Inflammatory macrophage treated with lipopolysaccharide for 1 hour (primary cell): ENCODE data around the gene AGBL4.

ENCODE experiments used
- DNase-seq, 2 donors: peaks; one replicate each; pipeline ENCODE4 v3.0.0-alpha.2; 2020 to 2022

The AGBL4 gene

GRCh38 chr1:48675251-48675650 is 1348.5 kb downstream of the AGBL4 start:
- DNase-seq = no peak

DNA sequence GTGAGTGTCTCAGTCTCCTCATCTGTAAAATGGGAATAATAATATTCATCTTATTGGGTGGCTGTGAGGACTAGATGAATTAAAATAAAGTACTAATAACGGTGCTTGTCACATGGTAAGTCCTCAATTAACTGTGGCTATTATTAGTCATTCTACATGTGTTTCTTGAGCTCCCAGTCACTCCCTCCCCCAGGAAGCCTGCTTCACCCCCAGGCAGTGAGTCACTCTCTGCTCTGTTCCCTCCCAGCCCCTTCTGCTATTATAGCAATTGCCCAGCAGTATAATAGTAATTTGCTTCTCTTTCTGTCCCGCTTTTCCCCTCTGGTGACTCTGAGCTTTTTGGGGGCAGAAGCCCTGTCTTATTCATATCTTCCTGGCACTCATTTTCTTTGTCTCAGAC is 1349.1 kb downstream of the AGBL4 start:
- DNase-seq = peak; percentile 39 to 61

DNA sequence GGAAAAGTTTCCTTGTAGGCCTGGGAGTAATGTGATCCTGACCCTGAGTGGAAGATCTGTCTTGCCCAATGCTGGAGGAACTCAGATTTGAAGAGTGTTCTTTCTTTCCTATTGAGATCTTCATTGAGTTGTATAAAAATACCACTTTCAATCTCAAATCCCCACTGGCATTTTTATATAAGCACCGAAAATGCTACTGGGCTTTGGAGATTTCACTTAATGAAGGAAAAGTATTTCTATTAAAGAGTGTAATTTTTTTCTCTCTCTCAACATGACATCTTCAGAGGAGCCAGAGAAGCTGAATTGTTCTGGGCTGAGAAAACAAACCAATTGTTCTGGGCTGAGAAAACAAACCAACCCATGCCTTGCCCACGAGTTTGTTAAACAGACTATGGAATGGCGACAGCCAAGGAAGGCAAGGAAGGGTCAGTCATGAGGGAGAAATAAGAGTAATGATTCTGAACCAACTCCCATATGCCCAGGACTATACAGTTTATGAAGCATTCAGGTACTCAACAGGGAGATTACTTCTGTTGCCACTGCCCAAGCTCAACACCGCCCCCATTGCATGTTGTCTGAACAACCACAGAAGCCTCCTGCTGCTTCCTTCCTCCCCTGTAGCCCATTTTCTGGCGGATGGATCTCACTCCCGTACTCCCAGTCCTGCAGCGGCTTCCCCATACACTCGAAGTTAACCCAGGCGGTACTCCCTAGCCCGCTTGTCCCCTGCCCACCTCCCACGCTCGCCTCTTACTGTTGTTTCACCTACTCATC is 1350.2 kb downstream of the AGBL4 start:
- no peak for DNase-seq

DNA sequence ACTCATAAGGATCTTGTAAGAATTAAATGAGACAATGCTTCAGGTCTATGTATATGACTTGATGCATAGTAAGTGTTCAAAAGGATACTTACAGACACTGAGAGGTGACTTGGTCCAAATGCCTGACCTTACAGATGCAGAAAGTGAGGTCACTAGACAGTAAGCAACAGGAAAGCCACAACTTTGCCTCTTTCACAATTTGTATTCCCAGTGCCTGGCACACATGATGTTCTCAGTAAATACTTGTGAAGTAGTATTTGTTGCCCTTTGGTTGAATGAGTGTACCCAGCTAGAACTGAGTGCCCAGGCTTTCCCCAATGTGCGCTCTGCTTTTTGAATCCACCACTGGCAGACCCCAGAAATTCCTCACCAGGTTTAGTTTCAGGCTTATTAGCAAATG is 1352.2 kb downstream of the AGBL4 start:
- DNase-seq = peak in 1 of 2 donors; percentile 63

DNA sequence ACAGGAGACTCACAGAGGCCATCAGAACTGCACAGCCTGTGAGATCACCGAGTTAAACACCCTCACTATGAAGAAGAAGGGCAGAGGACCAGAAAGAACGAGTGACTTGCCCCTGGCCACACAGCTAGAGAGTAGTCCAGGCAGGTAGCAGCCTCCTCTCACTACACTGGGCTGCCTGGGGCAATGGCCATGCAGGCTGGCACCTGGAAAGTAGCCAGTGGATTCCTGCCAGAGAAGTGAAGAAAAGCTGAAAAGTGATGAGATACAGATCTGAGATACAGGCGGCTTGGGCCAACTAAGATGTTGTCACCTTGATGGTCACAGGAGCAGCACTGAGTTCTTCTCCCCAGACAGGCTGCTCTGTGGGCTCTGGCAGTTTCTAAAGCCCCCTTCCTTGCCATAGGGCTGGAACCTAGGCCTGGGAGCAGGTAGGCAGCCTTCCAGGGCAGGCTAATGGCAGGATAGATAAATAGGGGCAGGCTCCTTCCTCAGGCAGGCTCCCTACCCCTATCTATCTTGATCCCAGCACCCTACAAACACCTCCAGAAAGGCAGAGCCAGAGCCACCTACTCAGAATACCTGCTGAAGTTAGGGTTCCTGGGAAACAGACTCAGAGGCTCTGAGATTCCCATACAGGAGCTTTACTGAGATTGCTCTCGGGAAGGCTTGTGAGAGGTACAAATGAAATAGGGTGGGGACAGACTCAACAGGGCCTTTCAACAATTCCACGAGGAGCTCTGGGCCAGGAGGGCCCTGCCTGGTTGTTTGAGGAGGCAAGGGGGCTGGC is 1353.3 kb downstream of the AGBL4 start:
- no peak for DNase-seq

DNA sequence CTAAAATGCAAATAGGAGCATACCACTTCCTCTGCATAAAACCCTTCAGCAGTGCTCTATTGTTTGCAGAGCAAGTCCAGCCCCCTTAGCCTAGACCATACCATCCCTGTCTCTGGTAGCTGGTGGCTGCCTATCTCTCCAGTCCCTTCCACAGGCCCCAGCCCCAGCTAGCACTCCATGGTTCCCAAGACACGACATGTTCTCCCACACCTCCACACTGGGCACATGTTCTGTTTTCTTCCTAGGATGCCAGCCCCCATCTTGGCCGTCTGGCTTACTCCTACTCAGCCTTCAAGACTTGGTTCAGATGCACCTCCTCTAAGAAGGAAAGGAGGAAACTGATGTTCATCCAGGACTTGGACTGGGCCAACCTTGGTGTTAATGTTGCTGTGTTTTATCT is 1355.4 kb downstream of the AGBL4 start:
- no peak for DNase-seq

GRCh38 chr1:48667782-48668181 is 1356.0 kb downstream of the AGBL4 start:
- no peak for DNase-seq

DNA sequence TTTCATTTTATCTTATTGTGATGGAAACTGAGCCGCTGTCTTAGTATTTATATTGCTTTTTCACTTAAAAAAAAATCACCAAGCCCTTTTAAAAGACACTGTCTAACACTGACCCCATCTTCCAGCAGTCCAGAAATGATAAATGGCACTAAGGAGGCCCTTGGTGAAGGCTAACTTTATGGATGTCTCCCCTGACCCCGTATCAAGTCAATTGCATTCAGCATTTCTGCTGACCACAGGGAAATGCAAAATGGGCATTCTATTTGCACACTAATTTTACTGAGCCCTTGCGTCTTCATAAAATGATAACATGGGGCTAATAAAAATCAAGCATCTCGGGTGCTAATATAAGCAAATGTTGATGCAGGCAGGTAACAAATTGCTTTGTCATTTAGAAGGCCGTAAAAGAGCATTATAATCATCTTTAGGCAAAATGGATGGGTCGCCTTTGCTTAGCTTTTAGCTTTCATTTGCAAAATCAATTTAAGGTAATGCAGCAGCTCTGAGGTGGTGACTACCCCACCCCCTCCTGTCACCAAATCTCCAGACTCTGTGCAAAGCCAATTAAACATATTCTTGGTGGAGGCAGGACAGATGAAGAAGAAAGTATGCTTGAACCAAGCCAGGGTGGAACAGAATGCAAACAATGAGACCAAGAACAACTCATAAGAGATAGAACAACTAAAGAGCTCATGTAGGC is 1357.9 kb downstream of the AGBL4 start:
- DNase-seq = no peak

- peak; percentile 20 to 32 for DNase-seq
Measured at GRCh38 chr1:48661726-48662463, 1361.9 kb downstream of the AGBL4 start.

GRCh38 chr1:48659801-48660200 is 1364.0 kb downstream of the AGBL4 start:
- peak; percentile 62 to 70 for DNase-seq

- no peak for DNase-seq
Measured at GRCh38 chr1:48657413-48657812, 1366.3 kb downstream of the AGBL4 start.

GRCh38 chr1:48654606-48655210 is 1369.0 kb downstream of the AGBL4 start:
- no peak for DNase-seq

GRCh38 chr1:48652334-48652733 is 1371.4 kb downstream of the AGBL4 start:
- DNase-seq = no peak

- DNase-seq = no peak
Measured at GRCh38 chr1:48649880-48650279, 1373.9 kb downstream of the AGBL4 start.

GRCh38 chr1:48645883-48646282 is 1377.9 kb downstream of the AGBL4 start:
- DNase-seq = no peak

DNA sequence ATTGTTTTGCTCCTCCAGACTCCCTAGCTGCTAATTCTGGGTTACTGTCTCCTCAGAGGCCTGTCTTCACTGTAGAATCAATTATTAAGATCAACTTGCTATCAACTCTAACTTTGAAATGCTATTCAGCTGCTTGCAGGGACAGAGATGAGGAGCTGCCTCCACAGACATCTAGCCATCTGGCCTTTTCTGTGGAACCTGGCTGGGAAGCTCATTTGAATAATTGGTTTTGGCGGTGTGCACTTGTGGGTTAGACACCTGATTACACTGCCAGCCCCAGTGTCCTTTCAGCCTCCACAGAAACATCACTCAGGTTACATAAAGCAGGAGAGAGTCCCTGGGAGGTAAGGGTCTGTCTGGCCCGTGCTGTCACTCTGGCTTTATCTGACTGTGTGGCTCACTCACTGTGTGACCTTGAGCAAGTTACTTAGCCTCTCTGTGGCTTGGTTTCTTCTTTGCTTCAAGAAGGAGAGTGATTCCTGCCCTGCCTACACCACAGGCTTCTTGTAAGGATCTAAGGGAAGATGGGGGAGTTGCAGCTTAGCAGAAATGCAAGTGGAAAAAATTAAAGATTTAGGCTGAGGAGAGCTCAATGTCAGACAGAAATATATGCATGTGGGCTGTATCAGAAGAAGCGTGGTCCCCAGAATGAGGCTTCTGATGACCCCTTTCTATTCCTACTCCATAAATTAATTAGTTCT is 1378.7 kb downstream of the AGBL4 start:
- no peak for DNase-seq

GRCh38 chr1:48644190-48644900 is 1379.4 kb downstream of the AGBL4 start:
- no peak for DNase-seq

- DNase-seq = no peak
Measured at GRCh38 chr1:48643193-48643592, 1380.6 kb downstream of the AGBL4 start.

DNA sequence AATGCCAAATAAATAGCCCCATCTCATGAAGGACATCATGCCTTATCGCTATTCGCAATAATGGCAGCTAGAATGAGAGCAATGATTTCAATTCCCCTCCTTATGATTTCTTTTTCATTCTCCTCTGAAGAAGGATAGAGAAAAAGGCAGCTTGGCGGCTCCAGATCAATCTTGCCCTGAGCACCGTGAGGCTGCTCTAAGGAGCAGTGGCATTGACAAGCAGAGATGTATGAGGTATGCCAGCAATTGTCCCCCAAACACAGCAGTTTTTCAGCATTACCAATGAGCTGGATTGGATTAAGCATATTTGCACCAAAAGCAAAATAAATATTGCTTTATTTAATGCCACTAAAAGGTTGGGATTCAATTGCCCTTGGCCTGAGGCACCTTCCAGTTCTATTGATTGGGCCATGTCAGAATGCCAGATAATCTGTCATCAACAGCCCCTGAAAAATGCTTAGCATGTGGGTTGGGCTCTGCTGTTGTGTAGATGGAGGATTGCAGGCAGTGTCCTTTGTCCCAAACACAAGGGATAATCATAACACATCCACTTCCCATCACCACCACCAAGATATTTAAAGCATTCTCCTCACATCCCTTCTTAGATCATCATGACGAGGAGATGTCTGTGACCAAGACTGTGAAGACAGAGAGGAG is 1382.8 kb downstream of the AGBL4 start:
- no peak for DNase-seq

GRCh38 chr1:48629867-48630266 is 1393.9 kb downstream of the AGBL4 start:
- DNase-seq = no peak

- DNase-seq = no peak
Measured at GRCh38 chr1:48627486-48627885, 1396.3 kb downstream of the AGBL4 start.
